Common myeloid progenitor, CD34-positive (primary cell): ENCODE results near the gene EXOC6B.

Source experiments
- CTCF ChIA-PET: fragments of 350-600 bp; sonication (Branson Sonifier 250); formaldehyde crosslinking; loops from one replicate; lab custom pipeline; 2021; ENCODE audit warnings: antibody characterized with exemption; lab: Charles Lee
- POLR2A ChIA-PET: fragments of 350-600 bp; sonication (Branson Sonifier 250); formaldehyde crosslinking; loops from one replicate; lab custom pipeline; 2021; ENCODE audit warnings: antibody characterized with exemption; lab: Charles Lee
- DNase-seq, 3 donors: peaks; one replicate each; pipeline versions ENCODE4 v3.0.0 to v3.0.0-alpha.2; 2013
- H3K27ac ChIP-seq, 2 experiments: 1 replicate in 1 of 2; 2 replicates in 1 of 2; pipeline ENCODE4 v1.7.0; 2013; ENCODE audit warnings: inconsistent platforms in 2 of 2, low read length in 2 of 2, mild to moderate bottlenecking in 2 of 2, low read depth in 1 of 2, moderate library complexity in 1 of 2; ENCODE audit not compliant: severe bottlenecking in 2 of 2, insufficient read depth in 1 of 2, poor library complexity in 1 of 2
- H3K27me3 ChIP-seq, 5 experiments: replicated peaks in 2 of 5; 1 replicate in 3 of 5; 2 replicates in 2 of 5; pipeline versions ENCODE4 v1.6.1 to v1.7.0; 2013; ENCODE audit warnings: low read length in 4 of 5, mild to moderate bottlenecking in 2 of 5, moderate library complexity in 2 of 5, inconsistent platforms in 1 of 5; ENCODE audit not compliant: insufficient read depth in 5 of 5, control insufficient read depth in 4 of 5
- H3K36me3 ChIP-seq, 4 experiments: 1 replicate in 2 of 4; 2 replicates in 2 of 4; pipeline versions ENCODE4 v1.6.1 to v1.7.0; 2013; ENCODE audit warnings: low read length in 3 of 4, control low read depth in 1 of 4, mild to moderate bottlenecking in 1 of 4; ENCODE audit not compliant: control insufficient read depth in 4 of 4, insufficient read depth in 4 of 4
- H3K4me1 ChIP-seq, 4 experiments: 1 replicate in 3 of 4; 2 replicates in 1 of 4; pipeline versions ENCODE4 v1.6.1 to v1.7.1; 2013; ENCODE audit warnings: low read length in 3 of 4, mild to moderate bottlenecking in 3 of 4, control low read depth in 1 of 4, inconsistent platforms in 1 of 4, moderate library complexity in 1 of 4; ENCODE audit not compliant: control insufficient read depth in 4 of 4, insufficient read depth in 4 of 4; ENCODE audit errors: control extremely low read depth in 1 of 4
- H3K4me3 ChIP-seq, 7 experiments: 1 replicate in 4 of 7; 2 replicates in 3 of 7; pipeline versions ENCODE4 v1.5.1 to v1.7.0; 2013; ENCODE audit warnings: mild to moderate bottlenecking in 7 of 7, low read length in 6 of 7, moderate library complexity in 6 of 7, inconsistent platforms in 2 of 7, low read depth in 2 of 7, control low read depth in 1 of 7; ENCODE audit not compliant: insufficient read depth in 4 of 7, control insufficient read depth in 1 of 7; ENCODE audit errors: extremely low read depth in 1 of 7
- H3K9me3 ChIP-seq, 5 experiments: 1 replicate in 4 of 5; 2 replicates in 1 of 5; pipeline versions ENCODE4 v1.6.1 to v1.7.1; 2013; ENCODE audit warnings: low read length in 4 of 5, mild to moderate bottlenecking in 2 of 5, inconsistent platforms in 1 of 5, low read depth in 1 of 5, moderate library complexity in 1 of 5; ENCODE audit not compliant: control insufficient read depth in 4 of 5, insufficient read depth in 2 of 5; ENCODE audit errors: control extremely low read depth in 1 of 5
- WGBS: methylation state at CpG from one replicate; pipeline ENCODE4 v1.1.5; 2013; ENCODE audit not compliant: insufficient coverage; 5-methylcytosine and 5-hydroxymethylcytosine counted together

Gene EXOC6B

DNA sequence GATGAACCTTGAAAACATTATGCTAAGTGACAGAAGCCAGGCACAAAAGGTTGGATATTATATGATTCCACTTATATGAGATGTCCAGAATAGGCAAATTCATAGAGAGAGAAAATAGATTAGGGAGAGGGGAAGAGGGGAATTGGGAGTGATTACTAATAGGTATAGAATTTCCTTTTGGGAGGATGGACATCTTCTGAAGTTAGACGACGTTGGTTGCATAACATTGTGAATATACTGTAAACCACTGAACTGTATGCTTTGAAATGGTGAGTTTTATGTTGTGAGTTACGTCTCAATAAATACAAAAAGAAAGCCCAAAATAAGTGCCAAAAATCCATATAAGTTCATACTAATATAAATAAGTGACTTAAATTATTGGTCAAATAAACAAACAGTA is 659.6 kb downstream of the EXOC6B start:
- WGBS = no CpG with 5 or more reads among the region's 3 CpGs
- POLR2A ChIA-PET = no interaction called here
- Histone ChIP-seq H3K4me1 (no peaks in the 10 kb centered on the region), H3K4me3 (no peak overlapping the region), H3K27me3 (peaks cover 0 to 6% (median 0%) of the 10 kb centered on the region in 5 experiments), H3K27ac (no peak overlapping the region), H3K36me3 (no peaks in the 10 kb centered on the region), H3K9me3 (no peaks in the 10 kb centered on the region)
- no peak for DNase-seq
- CTCF ChIA-PET = no interaction called here

- H3K4me1 ChIP-seq = no peaks in the 10 kb centered on the region
- no peak for DNase-seq
These were observed 660.0 kb downstream of the EXOC6B start for GRCh38 chr2:72165792-72166191.

GRCh38 chr2:72162574-72162973 is 663.3 kb downstream of the EXOC6B start:
- Histone ChIP-seq H3K36me3 (no peaks in the 10 kb centered on the region), H3K27ac (no peak overlapping the region), H3K4me1 (no peaks in the 10 kb centered on the region), H3K9me3 (no peaks in the 10 kb centered on the region), H3K27me3 (peaks cover 0 to 11% (median 0%) of the 10 kb centered on the region in 5 experiments), H3K4me3 (no peak overlapping the region)
- POLR2A ChIA-PET = no interaction called here
- CTCF ChIA-PET = no interaction called here
- WGBS = 100% methylated on average over 1 of the region's 5 CpGs
- DNase-seq = no peak

More at GRCh38 chr2:72165792-72166191, 660.0 kb downstream of the EXOC6B start:
- ChIA-PET POLR2A (no interaction called here), CTCF (no interaction called here)
- Histone ChIP-seq H3K4me3 (no peak overlapping the region), H3K27ac (no peak overlapping the region), H3K27me3 (peaks cover 0 to 8% (median 0%) of the 10 kb centered on the region in 5 experiments), H3K36me3 (no peaks in the 10 kb centered on the region), H3K9me3 (no peaks in the 10 kb centered on the region)
- 100% methylated on average over 1 of the region's 3 CpGs for WGBS

GRCh38 chr2:72159211-72159993 is 666.4 kb downstream of the EXOC6B start:
- H3K36me3 ChIP-seq = no peaks in the 10 kb centered on the region
- no peak overlapping the region for H3K27ac ChIP-seq
- H3K27me3 ChIP-seq = peaks cover 0 to 21% (median 11%) of the 10 kb centered on the region in 5 experiments
- POLR2A ChIA-PET = no interaction called here
- CTCF ChIA-PET = no interaction called here
- no peaks in the 10 kb centered on the region for H3K9me3 ChIP-seq
- WGBS = 96% methylated on average over 10 of the region's 12 CpGs
- no peak for DNase-seq
- H3K4me1 ChIP-seq = no peaks in the 10 kb centered on the region
- no peak overlapping the region for H3K4me3 ChIP-seq

- no peak for DNase-seq
- Histone ChIP-seq H3K27me3 (peaks cover 0 to 24% (median 16%) of the 10 kb centered on the region in 5 experiments), H3K4me3 (no peak overlapping the region), H3K36me3 (no peaks in the 10 kb centered on the region), H3K27ac (no peak overlapping the region), H3K4me1 (no peaks in the 10 kb centered on the region), H3K9me3 (no peaks in the 10 kb centered on the region)
- POLR2A ChIA-PET = interaction anchor here (0.6 kb wide), 1 partner anchor 224 kb away, joined by 3 read pairs; no protein-coding TSS in a partner anchor
- 100% methylated on average over 2 of the region's 8 CpGs for WGBS
- CTCF ChIA-PET = interaction anchor here (0.7 kb wide), 1 partner anchor 8 kb away, joined by 3 read pairs; no protein-coding TSS in a partner anchor
These were observed 667.7 kb downstream of the EXOC6B start for GRCh38 chr2:72157871-72158771.

GRCh38 chr2:72156872-72157271 is 669.0 kb downstream of the EXOC6B start:
- H3K27me3 ChIP-seq = peaks cover 0 to 28% (median 22%) of the 10 kb centered on the region in 5 experiments
- DNase-seq = no peak

More at GRCh38 chr2:72156872-72157271, 669.0 kb downstream of the EXOC6B start:
- no peak overlapping the region for H3K27ac ChIP-seq
- H3K9me3 ChIP-seq = no peaks in the 10 kb centered on the region
- ChIA-PET POLR2A (no interaction called here), CTCF (interaction anchor here (1.8 kb wide), 1 partner anchor 20 kb away, joined by 4 read pairs; no protein-coding TSS in a partner anchor)
- 100% methylated on average over 2 of the region's 2 CpGs for WGBS
- no peaks in the 10 kb centered on the region for H3K36me3 ChIP-seq
- H3K4me3 ChIP-seq = no peak overlapping the region
- H3K4me1 ChIP-seq = no peaks in the 10 kb centered on the region
